Activated CD4-positive, alpha-beta T cell treated with anti-CD3 and anti-CD28 coated beads for 1 hour (primary cell): ENCODE measurements around the gene RAC3.

Experiments
- DNase-seq: peaks from one replicate; pipeline ENCODE4 v3.0.0-alpha.2; 2020

The RAC3 gene

DNA sequence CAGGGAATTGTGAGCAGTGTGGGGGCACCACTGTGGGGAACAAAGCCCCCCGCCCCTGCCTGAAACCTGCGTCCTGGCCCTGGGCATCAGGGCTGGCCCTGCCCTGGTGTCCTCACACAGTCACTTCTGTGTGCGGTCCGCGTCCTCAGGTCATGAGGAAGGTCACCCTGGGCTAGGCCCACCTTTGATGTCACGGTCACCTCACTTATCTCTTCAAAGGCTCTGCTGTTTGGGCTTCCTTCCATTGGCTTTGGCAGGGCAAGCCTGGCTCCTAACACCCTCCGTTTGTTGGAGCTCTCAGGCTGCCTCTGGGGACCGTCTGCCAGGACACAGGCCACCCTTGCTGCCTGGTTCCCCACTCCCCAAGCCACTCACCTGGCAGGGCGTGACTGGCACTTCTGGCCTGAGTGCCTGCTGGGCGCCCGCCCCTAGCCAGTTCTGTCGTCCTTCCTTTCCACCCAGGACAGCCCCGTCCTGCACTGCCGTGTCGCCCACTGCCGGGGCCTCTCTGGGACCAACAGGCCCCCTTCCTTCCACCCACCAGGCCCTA, 17.6 kb upstream of the RAC3 start:
- no peak for DNase-seq

DNA sequence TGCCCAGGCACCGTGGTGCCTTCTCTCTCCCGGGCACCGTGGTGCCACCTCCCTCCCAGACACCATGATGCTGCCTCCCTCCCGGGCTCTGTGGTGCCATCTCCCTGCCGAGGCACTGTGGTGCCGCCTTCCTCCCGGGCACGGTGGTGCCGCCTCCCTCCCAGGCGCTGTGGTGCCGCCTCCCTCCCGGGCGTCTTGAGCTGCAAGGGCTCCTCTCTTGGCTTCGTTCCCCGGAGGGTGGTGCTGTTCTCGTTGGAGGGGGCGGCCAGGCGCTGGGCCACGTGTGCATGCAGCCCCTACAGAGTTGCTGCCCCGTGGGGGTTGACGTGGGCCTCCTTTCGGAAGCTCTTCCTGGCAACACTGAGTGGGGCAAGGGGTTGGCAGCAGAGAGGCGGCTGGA, 17.0 kb upstream of the RAC3 start:
- DNase-seq: no peak

DNA sequence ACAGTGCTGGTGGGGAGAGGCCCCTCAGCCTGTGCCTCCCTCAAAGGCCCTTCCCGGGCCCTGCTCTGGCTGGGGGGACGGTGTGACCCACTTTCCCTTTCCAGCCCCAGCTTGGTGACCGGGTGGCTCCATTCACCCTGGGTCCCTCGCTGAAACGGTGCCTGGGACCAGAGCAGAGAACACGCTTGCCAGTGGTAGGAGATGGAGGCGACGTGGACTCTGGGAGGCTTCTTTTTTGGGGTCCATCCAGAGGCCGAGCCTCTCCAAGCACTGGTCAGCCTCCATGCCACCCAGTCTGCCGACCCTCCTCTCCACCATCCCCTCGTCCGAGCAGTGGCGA, 16.5 kb upstream of the RAC3 start:
- DNase-seq: no peak

DNA sequence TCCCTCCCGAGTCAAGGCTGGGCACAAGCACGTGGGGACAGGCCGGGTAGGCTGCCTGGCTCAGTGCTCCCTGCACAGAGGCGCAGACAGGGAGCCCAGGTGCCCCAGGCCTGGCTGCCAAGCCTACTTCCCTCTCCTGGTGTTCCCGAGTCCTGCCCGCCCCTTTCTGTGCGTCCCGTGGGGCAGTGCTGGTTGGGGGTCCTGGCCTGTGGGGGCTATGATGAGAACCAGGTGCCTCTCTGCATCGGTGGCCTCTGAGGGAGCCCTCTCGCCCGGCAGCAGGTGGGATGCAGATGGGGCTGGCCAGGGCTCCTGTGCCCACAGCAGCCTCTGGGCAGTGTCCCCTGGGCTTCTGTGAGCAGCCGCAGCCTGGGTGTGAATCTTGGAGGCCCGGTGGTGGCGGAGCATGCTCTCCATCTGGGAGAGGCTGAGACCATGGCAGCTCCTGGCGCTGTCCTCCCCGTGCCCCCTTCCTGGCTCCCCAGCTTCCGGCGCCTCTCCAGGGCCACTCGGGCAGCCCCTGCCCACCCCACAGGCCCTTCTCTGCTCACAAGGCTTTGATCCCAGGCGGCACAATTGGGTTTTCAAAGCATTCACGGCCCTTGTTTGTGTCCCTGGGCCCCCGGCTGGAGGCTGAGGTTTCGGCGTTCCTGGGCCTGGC, 16.0 kb upstream of the RAC3 start:
- no peak for DNase-seq

DNA sequence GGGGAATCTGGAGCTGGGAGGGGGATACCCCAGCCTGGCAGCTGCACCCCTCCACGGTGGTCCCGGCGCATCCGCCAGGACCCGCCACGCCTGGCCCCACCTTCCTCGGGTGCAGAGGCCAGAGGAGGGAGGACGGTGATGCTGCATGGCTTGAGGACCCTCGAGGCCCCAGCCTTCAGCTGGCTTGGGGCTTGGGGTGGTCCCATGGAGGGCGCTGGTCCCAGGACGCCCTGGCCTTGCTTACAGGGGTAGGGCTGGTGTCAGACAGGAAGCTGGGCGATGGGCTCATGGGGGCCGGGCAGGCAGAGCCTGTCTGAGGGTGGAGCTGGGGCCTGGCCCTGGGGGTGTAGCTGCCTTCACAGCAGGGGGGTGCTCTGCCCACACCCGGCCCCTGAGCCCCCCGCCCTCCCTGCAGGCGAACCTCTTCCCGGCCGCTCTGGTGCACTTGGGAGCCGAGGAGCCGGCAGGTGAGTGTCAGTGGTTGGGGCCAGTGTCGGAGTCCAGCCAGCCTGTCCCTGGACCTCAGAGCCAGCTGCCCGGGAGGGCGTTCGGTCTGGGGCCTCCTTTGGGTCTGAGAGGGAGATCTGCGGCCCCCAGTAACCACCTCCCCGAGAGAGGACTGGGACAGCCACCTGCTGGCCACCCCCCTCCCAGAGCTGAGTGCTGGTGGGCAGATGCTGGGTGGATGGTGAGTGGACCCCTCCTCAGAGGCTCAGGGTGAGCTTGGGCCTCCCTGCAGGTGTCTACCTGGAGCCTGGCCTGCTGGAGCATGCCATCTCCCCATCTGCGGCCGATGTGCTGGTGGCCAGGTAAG, 15.2 kb upstream of the RAC3 start:
- DNase-seq: no peak

DNA sequence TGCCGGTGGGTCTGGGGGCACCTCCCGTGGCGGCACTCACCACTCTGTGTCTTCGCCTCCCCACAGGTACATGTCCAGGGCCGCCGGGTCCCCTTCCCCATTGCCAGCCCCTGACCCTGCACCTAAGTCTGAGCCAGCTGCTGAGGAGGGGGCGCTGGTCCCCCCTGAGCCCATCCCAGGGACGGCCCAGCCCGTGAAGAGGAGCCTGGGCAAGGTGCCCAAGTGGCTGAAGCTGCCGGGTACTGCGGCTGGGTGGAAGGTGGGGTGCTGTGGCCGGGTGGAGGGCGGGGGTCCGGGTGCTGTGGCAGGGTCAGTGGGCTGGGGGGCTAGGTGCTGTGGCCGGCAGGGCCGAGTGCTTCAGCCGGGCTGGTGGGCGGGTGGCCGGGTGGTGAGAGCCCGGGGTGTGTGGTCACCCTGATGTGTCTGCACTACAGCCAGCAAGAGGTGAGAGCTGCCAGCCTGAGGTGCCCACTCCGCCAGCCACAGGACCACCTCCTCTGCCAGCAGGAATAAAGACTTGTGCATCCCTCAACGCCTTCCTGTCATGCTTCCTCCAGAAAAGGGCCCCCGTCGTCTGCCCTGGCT, 14.5 kb upstream of the RAC3 start:
- DNase-seq: no peak

DNA sequence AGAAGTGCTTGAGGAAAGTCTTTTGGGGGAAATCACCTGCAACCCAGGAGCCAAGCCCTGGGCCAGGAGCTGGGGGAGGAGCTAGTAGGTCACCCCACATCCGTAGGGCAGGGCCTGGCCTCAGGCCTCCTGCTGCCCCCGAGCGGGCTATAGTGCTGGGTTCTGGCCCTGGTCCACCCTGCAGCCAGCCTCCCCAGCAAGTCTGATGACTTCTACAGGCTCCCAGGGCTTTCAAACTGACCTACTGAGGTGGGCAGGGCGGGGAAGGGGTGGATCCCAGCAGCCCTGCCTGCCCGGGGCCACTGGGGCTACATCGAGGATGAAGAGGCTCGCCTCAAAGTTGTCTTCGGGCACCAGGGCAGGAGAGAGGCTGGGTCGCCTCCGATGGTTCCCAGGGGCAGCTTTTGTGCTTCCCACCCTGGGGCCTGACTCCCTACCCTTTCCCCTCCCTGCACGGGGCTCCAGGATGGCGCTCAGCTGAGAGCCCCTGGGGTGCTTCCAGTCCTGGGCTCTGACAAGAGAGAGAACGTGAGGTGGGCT, 13.8 kb upstream of the RAC3 start:
- DNase-seq: no peak

DNA sequence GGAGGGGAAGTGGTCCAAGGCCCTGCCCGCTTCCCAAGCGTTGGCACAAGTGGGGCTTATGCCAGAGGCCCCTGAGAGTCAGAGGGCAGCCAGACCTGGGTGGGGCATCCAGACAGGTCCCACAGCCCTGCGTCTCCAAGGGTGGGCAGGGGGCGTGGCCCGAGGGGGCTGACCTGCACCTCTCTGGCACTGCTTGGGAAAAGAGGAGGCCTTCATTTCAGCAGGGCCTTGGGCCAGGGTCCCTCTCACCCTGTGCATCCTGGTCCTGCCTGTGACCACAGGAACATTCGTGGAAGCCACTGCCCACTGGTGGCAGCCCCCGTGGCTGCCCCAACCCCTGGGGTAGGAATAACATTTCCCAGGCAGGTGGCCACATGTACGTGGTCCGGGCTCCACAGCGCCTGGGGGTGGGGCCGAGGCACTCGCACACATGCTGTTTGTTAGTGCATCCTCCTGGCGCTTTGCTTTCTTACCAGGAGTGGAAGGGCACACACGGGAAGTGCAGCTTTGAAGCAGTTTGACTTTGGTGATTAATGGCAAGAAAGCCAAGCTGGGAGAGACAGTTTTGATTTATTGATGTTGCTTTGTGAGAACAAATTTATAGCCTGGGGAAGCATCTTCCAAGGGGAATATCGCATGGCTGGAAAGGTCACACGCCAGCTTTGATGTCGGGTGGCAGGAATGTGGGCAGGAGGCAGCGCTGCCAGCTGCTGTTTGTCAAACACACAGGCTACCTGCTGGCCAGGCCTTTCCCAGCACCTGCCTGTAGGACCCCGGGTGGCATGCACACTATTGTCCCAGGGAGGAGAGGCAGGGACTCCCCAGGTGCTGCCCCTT, 13.1 kb upstream of the RAC3 start:
- DNase-seq: no peak

DNA sequence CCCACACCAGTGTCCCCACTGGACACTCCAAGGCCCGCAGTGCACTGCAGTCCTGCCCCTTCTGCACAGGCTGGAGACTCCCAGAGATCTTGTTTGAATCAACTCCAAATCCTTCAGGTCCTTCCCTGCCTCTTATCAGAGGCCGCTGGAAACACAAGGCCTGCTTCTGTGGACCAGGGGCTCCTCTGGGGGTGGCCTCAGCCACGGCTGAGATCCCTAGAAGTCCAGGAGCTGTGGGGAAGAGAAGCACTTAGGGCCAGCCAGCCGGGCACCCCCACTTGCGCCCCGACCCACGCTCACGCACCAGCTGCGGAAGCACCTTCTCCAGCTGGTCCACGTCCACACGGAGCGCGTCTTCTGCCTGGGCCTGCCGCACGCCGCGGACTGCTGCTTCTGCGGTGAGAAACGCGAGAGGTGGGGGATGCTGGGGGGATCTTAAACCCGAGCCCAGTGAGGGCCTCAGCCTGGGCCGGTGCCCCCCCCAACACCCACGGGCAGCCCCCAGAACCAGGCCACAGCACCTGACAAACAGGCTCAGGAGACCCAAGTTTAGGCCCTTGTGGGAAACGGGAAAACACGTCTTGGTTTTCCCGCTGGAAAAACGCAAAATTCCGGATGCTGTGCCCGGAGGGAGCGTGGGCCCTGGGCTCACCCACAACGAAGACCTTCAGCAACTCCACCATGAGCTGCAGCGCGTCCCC, 12.3 kb upstream of the RAC3 start:
- DNase-seq: no peak

DNA sequence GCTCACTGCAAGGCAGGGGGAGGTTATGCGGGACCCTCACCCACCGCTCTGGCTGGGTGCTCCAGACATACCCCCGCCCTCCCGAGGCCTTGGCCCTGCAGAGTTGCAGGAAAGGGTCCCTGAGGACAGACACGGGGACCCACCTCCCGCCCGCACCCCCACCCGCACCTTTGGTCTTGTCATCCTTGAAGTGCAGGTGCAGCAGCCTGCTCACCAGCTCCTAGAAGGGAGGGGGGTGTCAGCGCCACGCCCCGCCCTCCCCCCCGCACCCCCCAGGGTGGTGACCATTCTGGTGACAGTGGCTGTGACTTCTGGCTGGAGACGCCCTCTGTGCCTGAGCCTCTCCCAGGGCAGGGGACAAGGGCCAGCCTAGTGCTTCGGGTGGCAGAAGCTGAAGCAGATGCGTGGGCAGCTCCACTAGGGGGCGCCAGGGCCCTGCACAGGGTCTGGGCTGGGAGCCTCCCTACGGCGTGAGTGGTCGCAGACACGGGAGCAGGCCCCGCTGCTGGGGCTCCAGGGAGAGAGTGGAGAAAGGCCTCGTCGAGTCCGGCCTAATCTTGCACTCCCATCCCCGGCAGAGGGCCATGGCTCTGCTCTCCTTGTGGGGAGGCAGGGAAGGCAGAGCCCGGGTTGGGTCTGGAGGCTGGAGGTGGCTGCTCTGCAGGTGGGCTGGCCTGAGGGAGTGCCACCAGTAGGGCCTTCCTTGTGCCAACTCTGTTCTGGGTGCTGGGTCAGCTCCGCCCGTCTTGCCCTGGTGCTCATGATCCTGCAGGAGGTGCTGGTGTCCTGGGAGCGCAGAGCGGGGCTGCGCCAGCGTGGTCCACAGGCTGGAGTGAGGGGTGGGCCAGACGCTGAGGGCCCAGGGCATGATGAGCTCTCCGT, 11.5 kb upstream of the RAC3 start:
- peak; percentile 44 for DNase-seq

DNA sequence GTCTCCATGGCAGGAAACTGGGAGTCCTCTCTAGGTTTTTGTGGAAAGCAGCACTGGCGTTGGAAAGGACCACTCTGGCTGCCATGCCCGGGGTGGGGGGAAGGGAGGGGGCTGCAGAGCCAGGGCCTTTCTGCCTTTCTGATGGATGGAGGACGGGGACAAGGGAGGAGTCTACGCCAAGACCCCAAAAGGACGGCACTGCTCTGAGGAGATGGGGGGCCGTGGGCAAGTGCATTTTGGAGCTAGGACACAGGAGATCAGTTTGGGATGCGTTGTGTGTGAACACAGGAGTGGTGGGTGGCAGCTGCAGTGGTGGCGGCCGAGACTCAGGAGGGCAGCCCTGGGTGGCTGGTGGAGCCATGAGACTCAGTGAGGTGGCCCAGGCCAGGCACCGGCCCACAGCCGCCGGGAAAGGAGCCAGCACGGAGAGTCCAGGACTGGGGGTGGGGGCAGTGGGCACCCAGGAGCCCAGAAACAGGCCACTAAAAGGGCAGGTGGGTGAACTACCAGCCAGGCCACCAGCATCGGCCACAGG, 10.8 kb upstream of the RAC3 start:
- no peak for DNase-seq

DNA sequence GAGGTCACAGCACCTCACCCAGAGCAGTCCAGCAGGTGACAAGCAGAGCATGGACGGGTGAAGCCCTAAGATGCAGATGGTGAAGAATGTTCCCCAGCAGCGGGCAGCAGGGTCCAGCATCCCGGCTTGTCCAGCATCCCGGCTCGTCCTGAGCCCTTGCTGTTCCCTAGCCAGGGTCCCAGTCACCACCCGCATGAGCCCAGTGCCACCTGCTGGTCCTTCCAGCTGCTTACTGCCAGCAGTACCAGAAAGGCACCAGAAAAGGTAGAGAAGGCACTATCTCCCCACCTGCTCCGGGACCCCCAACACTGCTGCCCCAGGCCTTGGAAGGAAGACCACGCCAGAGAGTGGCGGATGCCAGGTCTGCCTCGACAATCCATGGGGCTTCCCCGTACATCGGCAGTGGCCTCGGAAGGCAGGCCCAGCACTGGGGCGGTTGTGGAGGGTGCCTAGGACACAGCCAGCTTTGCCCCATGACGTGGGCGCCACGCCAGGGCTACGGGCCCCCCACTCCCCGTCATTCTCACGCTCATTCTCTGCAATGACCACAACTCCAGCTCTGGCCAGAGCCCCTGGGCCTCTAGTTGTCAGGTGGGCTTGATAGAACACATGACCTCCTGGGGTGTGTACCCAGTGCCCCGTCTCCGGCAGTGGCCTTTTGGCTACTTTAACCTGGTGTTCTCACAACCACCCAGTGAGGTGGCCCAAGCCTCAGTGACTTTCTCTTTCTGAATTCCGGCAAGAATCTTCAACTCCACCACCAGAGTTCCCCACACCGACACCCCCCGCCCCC, 10.2 kb upstream of the RAC3 start:
- peak; percentile 45 for DNase-seq

DNA sequence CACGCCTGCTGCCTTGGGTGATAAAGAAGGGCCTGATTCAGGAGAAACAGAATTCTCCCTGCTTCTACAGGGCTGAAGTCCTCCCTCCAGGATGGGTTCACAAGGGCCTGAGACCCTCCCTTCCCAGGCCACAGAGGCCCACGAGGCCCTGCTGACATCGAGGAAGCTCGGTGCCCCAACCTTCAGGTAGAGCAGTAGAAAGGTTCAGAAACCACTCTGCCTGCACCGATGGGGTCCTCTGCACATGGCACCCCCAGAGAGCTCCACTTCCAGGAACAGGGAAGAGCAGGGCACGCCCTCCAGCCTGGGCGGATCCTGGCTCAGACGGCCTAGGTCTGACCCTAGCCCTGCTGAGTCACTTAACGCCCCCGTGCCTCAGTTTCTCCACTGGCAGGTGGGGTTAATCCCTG, 9.6 kb upstream of the RAC3 start:
- no peak for DNase-seq

DNA sequence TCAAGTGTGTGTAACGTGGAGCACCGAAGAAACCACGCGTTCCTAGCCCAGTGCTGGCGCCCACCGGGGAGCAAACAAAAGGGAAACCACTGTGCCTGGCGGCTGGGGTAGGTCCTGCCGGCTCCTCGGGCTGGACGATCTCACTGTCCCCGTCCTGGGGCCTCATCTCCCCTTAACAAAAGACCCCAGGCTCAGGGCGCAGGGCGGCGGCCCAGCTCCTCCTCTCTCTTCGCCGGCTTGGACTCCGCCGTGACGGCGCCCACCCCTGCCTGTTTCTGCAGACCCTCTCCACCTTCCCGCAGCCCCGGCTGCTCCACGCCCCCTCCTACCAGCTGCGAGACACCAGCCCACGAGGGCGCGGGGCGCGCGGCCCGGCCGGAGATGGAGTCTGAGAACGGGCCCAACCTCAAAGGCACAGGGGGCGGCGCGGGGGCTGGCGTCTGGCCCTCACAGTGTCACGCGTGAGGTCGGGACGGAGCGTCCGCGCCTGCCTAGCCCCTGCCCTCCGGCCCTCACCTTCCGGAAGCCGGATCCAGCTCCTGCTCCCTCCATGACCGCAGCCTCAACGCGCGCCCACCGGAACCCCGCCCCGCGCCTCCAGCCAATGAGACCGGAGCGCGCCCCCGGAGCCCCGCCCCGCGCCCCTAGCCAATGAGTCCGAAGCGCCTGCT, 9.0 kb upstream of the RAC3 start, which contains the start of gene CENPX:
Gene CENPX (minus strand): TSS at position 569 of the 671 bp plus-strand sequence. CDS start 17 bp downstream, at position 552.
- no peak for DNase-seq

DNA sequence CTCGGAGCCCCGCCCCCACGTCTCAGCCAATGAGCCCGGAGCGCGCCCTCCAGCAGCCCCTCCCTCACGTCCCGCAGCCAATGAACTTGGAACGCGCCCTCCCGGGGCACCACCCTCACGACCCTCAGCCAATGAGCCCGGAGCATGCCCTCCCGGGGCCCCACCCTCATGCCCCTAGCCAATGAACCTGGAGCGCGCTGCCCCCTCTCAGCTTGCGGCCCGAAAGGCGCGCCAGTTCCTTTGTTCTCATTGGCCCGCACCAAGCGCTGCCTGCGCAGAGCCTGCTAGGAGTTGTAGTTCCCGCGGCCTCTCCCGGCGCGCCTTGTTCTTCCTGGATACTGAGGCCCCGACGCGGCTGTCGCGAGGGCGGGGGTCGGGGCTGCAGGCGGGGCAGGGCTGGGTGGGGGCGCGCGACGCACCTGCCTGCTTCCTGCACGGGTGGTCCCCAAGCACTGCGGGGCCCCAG, 8.5 kb upstream of the RAC3 start, which contains the start of gene LRRC45:
Gene LRRC45 (plus strand): TSS at position 325 of the 466 bp plus-strand sequence. CDS start 339 bp downstream, outside the sequence.
- DNase-seq: peak; percentile 100

DNA sequence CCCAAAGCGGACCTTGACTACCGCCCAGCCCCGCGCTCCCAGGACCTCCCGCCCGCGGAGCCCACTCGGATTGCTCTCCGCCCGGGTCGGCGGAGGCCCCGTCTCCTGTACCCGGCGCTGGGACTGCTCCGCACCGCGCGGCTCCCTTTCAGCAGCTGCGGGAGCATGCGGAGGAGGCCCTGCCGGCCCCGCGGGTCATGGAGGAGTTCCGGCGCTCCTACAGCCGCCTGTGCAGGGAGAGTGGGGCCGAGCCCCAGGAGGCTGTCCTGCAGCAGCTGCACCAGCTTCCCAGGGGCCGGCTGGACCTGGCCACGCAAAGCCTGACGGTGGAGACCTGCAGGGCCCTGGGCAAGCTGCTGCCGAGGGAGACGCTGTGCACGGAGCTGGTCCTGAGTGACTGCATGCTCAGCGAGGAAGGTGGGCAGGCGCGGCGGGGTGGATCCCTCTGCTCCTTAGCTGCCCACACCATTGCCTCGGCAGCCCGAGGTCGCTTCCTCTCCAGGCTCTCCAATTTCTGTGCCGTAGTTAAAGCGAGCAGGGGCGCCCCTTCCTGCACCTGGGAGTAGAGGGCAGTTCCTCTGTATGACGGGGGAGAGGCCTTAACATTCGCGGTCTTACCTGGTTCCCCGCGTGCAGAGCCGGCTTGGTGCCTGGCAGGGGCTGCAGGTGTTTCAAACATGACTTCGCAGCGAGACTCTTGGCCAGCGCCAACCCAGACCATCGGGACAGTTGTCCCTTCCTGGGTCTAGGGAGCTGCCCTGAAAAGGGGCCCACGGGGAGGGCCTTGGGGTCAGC, 7.8 kb upstream of the RAC3 start:
- DNase-seq: no peak

DNA sequence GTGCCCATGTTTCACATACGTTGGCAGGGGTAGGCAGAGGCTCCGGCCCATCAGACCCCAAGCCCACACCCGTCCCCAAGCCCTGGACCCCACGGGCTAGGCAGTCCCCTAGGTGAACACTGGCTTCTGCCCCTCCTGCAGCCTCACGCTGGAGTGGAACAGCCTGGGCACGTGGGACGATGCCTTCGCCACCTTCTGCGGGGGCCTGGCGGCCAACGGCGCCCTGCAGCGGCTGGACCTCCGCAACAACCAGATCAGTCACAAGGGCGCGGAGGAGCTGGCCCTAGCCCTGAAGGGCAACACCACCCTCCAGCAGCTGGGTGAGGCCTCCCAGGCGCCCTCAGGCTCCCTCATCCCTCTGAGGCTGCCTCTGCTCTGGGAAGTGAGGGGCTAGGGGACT, 6.6 kb upstream of the RAC3 start:
- DNase-seq: no peak
